ENCODE data around the gene CLHC1.

DNA sequence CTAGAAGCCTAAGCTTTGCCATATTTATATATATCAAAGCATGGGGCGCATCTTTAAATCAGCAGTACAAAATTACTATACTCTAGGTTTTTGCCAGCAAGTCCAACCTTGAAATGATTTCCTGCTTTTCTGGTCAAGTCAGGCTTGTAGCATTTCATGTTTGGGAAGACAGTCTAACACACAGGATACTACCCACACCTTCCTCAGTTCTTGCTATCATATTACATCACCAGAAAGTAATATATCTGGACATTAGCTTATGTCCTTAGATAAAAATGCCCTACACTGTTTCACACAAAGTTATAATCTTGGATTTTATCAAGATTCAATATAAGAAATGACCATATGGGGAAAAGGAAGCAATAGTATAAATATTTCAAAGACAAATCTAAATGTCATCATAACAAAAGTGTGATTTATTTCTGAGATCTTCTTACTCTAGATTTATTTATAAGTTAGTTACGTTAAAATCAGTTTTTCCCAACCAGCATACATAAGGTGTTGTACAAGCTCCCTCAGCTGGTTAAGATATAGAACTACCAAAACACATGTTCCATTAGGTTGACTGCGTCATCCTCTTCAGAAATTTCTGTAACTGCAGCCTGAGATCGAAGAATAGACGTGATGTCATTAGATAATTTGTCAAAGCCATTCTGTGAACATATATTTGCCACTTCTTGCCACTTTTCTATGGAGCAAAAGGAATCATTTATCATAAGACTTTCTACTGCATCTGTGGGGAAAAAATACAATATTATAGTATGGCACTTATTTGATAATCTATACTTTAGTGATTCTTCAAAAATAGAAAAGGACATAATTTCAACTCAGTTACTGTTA is 56.6 kb downstream of the CLHC1 start:
- TF ChIP-seq YY1 (IDR thresholded peaks at IDR 0.05; ENCODE audit: insufficient read depth, insufficient read length) (no peak), SUZ12 (IDR thresholded peaks at IDR 0.05; ENCODE audit: extremely low read depth, insufficient read depth, insufficient read length) (no peak), ZNF274 (IDR thresholded peaks at IDR 0.05; ENCODE audit: low read depth, low read length) (no peak)

All from NT2/D1 (cell line).